Activated naive CD4-positive, alpha-beta T cell treated with anti-CD3 and anti-CD28 coated beads, Interleukin-2, amount 10 ng/mL, durations not matched to agents 7 days and 5 days (primary cell): ENCODE measurements around the gene CALU.

ENCODE experiments used
- CTCF ChIA-PET: fragments of 350-600 bp; sonication (Branson Sonifier 250); formaldehyde crosslinking; loops from one replicate; lab custom pipeline; 2021; ENCODE audit warnings: antibody characterized with exemption; lab: Charles Lee
- DNase-seq: peaks from one replicate; pipeline ENCODE4 v3.0.0-alpha.2; 2020
- H3K27ac Mint-ChIP-seq: one replicate; pipeline ENCODE4 v1.8.0; 2021; ENCODE audit warnings: mild to moderate bottlenecking, moderate library complexity, mixed read lengths
- H3K27me3 Mint-ChIP-seq: one replicate; pipeline ENCODE4 v1.8.0; 2021; ENCODE audit warnings: mild to moderate bottlenecking, mixed read lengths
- H3K36me3 Mint-ChIP-seq: one replicate; pipeline ENCODE4 v1.8.0; 2021; ENCODE audit warnings: mixed read lengths
- H3K4me1 Mint-ChIP-seq: one replicate; pipeline ENCODE4 v1.8.0; 2021; ENCODE audit warnings: mixed read lengths
- H3K4me3 Mint-ChIP-seq: one replicate; pipeline ENCODE4 v1.8.0; 2021; ENCODE audit warnings: mild to moderate bottlenecking, moderate library complexity, mixed read lengths
- H3K9me3 Mint-ChIP-seq: one replicate; pipeline ENCODE4 v1.8.0; 2021; ENCODE audit warnings: mixed read lengths

CALU gene

GRCh38 chr7:128792471-128793180, 53.5 kb downstream of the CALU start:
- Mint-ChIP-seq H3K4me1 (peaks cover 7% of the 10 kb centered on the region), H3K36me3 (no peaks in the 10 kb centered on the region), H3K27me3 (peaks cover 52% of the 10 kb centered on the region), H3K27ac (no peak overlapping the region), H3K4me3 (peak overlapping the region; percentile 43), H3K9me3 (no peaks in the 10 kb centered on the region)
- DNase-seq: no peak
- CTCF ChIA-PET: interaction anchor here (0.7 kb wide), 1 partner anchor 688 kb away, joined by 4 read pairs; no protein-coding TSS in a partner anchor

- Mint-ChIP-seq H3K36me3 (no peaks in the 10 kb centered on the region), H3K4me1 (peaks cover 7% of the 10 kb centered on the region), H3K27ac (no peak overlapping the region), H3K4me3 (no peak overlapping the region), H3K27me3 (peaks cover 52% of the 10 kb centered on the region), H3K9me3 (no peaks in the 10 kb centered on the region)
- DNase-seq: no peak
- CTCF ChIA-PET: no interaction called here
These were observed 54.0 kb downstream of the CALU start for GRCh38 chr7:128793181-128793547.

- peak; percentile 60 for DNase-seq
- no peak overlapping the region for H3K4me3 Mint-ChIP-seq
- CTCF ChIA-PET: interaction anchor here (0.8 to 1.3 kb wide), 3 partner anchors 85 to 90 kb away, joined by 4 to 9 read pairs (median 5); no protein-coding TSS in a partner anchor
These were observed 54.9 kb downstream of the CALU start for GRCh38 chr7:128794020-128794419.

GRCh38 chr7:128794436-128794835, 55.3 kb downstream of the CALU start:
- no peak for DNase-seq
- Mint-ChIP-seq H3K4me1 (peaks cover 7% of the 10 kb centered on the region), H3K4me3 (no peak overlapping the region), H3K9me3 (no peaks in the 10 kb centered on the region), H3K36me3 (no peaks in the 10 kb centered on the region), H3K27ac (no peak overlapping the region), H3K27me3 (peaks cover 40% of the 10 kb centered on the region)
- CTCF ChIA-PET: interaction anchor here (0.8 to 1.6 kb wide), 4 partner anchors 69 to 89 kb away, joined by 3 to 9 read pairs (median 4); no protein-coding TSS in a partner anchor

More at GRCh38 chr7:128794020-128794419, 54.9 kb downstream of the CALU start:
- Mint-ChIP-seq H3K27me3 (peaks cover 44% of the 10 kb centered on the region), H3K9me3 (no peaks in the 10 kb centered on the region), H3K4me1 (peaks cover 7% of the 10 kb centered on the region), H3K27ac (peak overlapping the region; percentile 61), H3K36me3 (no peaks in the 10 kb centered on the region)

GRCh38 chr7:128795129-128795528, 56.0 kb downstream of the CALU start:
- Mint-ChIP-seq H3K36me3 (no peaks in the 10 kb centered on the region), H3K9me3 (no peaks in the 10 kb centered on the region), H3K4me1 (peaks cover 6% of the 10 kb centered on the region), H3K27ac (no peak overlapping the region), H3K27me3 (peaks cover 33% of the 10 kb centered on the region), H3K4me3 (no peak overlapping the region)
- DNase-seq: no peak
- CTCF ChIA-PET: interaction anchor here (0.7 to 1.6 kb wide), 4 partner anchors 22 to 89 kb away, joined by 3 to 9 read pairs (median 4); no protein-coding TSS in a partner anchor

GRCh38 chr7:128796327-128796726, 57.2 kb downstream of the CALU start:
- Mint-ChIP-seq H3K4me1 (peaks cover 3% of the 10 kb centered on the region), H3K27ac (no peak overlapping the region), H3K9me3 (no peaks in the 10 kb centered on the region)

GRCh38 chr7:128799451-128799850, 60.3 kb downstream of the CALU start:
- CTCF ChIA-PET: no interaction called here
- H3K27ac Mint-ChIP-seq: no peak overlapping the region
- no peak for DNase-seq
- no peaks in the 10 kb centered on the region for H3K27me3 Mint-ChIP-seq
- no peak overlapping the region for H3K4me3 Mint-ChIP-seq
- H3K4me1 Mint-ChIP-seq: no peaks in the 10 kb centered on the region
- H3K36me3 Mint-ChIP-seq: no peaks in the 10 kb centered on the region
- H3K9me3 Mint-ChIP-seq: no peaks in the 10 kb centered on the region

More at GRCh38 chr7:128796327-128796726, 57.2 kb downstream of the CALU start:
- CTCF ChIA-PET: interaction anchor here (1.6 kb wide), 1 partner anchor 67 kb away, joined by 3 read pairs; no protein-coding TSS in a partner anchor
- no peak for DNase-seq
- H3K36me3 Mint-ChIP-seq: no peaks in the 10 kb centered on the region
- H3K27me3 Mint-ChIP-seq: peaks cover 22% of the 10 kb centered on the region
- H3K4me3 Mint-ChIP-seq: no peak overlapping the region

GRCh38 chr7:128800567-128800966, 61.4 kb downstream of the CALU start:
- no peak overlapping the region for H3K4me3 Mint-ChIP-seq
- no peaks in the 10 kb centered on the region for H3K27me3 Mint-ChIP-seq
- no peaks in the 10 kb centered on the region for H3K36me3 Mint-ChIP-seq
- no peak overlapping the region for H3K27ac Mint-ChIP-seq
- CTCF ChIA-PET: no interaction called here
- H3K4me1 Mint-ChIP-seq: no peaks in the 10 kb centered on the region
- no peak for DNase-seq
- no peaks in the 10 kb centered on the region for H3K9me3 Mint-ChIP-seq

GRCh38 chr7:128801003-128801402, 61.8 kb downstream of the CALU start:
- no peak for DNase-seq
- H3K4me3 Mint-ChIP-seq: no peak overlapping the region
- H3K27me3 Mint-ChIP-seq: no peaks in the 10 kb centered on the region
- no peak overlapping the region for H3K27ac Mint-ChIP-seq
- CTCF ChIA-PET: no interaction called here
- H3K4me1 Mint-ChIP-seq: no peaks in the 10 kb centered on the region
- H3K9me3 Mint-ChIP-seq: no peaks in the 10 kb centered on the region
- H3K36me3 Mint-ChIP-seq: no peaks in the 10 kb centered on the region

GRCh38 chr7:128801667-128802418, 62.7 kb downstream of the CALU start:
- Mint-ChIP-seq H3K4me3 (no peak overlapping the region), H3K27me3 (no peaks in the 10 kb centered on the region), H3K36me3 (no peaks in the 10 kb centered on the region), H3K27ac (no peak overlapping the region), H3K9me3 (no peaks in the 10 kb centered on the region), H3K4me1 (no peaks in the 10 kb centered on the region)
- no peak for DNase-seq
- CTCF ChIA-PET: no interaction called here

GRCh38 chr7:128804484-128804883, 65.3 kb downstream of the CALU start:
- Mint-ChIP-seq H3K27me3 (no peaks in the 10 kb centered on the region), H3K4me3 (no peak overlapping the region), H3K27ac (no peak overlapping the region), H3K36me3 (no peaks in the 10 kb centered on the region), H3K4me1 (no peaks in the 10 kb centered on the region), H3K9me3 (no peaks in the 10 kb centered on the region)
- no peak for DNase-seq
- CTCF ChIA-PET: no interaction called here

GRCh38 chr7:128805225-128805624, 66.1 kb downstream of the CALU start:
- no peaks in the 10 kb centered on the region for H3K27me3 Mint-ChIP-seq
- H3K36me3 Mint-ChIP-seq: no peaks in the 10 kb centered on the region
- no peak for DNase-seq
- no peaks in the 10 kb centered on the region for H3K4me1 Mint-ChIP-seq
- CTCF ChIA-PET: no interaction called here
- no peaks in the 10 kb centered on the region for H3K9me3 Mint-ChIP-seq
- no peak overlapping the region for H3K4me3 Mint-ChIP-seq
- H3K27ac Mint-ChIP-seq: no peak overlapping the region

- CTCF ChIA-PET: interaction anchor here (1.0 to 1.1 kb wide), 3 partner anchors 77 to 380 kb away, joined by 3 read pairs; no protein-coding TSS in a partner anchor
- no peaks in the 10 kb centered on the region for H3K27me3 Mint-ChIP-seq
- H3K36me3 Mint-ChIP-seq: no peaks in the 10 kb centered on the region
- no peak overlapping the region for H3K27ac Mint-ChIP-seq
- no peaks in the 10 kb centered on the region for H3K9me3 Mint-ChIP-seq
- no peak overlapping the region for H3K4me3 Mint-ChIP-seq
- DNase-seq: no peak
- no peaks in the 10 kb centered on the region for H3K4me1 Mint-ChIP-seq
These were observed 68.0 kb downstream of the CALU start for GRCh38 chr7:128807191-128807590.

- Mint-ChIP-seq H3K4me3 (no peak overlapping the region), H3K9me3 (no peaks in the 10 kb centered on the region), H3K4me1 (no peaks in the 10 kb centered on the region), H3K27ac (no peak overlapping the region), H3K27me3 (peaks cover 1% of the 10 kb centered on the region), H3K36me3 (no peaks in the 10 kb centered on the region)
- CTCF ChIA-PET: interaction anchor here (0.6 kb wide), 1 partner anchor 42 kb away, joined by 3 read pairs; no protein-coding TSS in a partner anchor
- DNase-seq: no peak
These were observed 70.2 kb downstream of the CALU start for GRCh38 chr7:128809363-128809762.
